IPS DF 6.9 (cell line): ENCODE measurements around the gene CACNA2D2.
A peak's percentile ranks its signal among the peaks of the same experiment; 100 is the strongest.

ENCODE experiments used
- DNase-seq: peaks from one replicate; pipeline ENCODE4 v3.0.0-alpha.2; 2013; ENCODE audit warnings: low read depth, low spot score
- H3K27ac ChIP-seq: one replicate; pipeline ENCODE4 v1.5.1; 2013; ENCODE audit warnings: low read length, control low read depth
- H3K27me3 ChIP-seq: 2 replicates; pipeline ENCODE4 v1.6.1; 2013; ENCODE audit warnings: mild to moderate bottlenecking, low read length; ENCODE audit not compliant: control insufficient read depth, insufficient read depth
- H3K36me3 ChIP-seq: 2 replicates; pipeline ENCODE4 v1.6.1; 2013; ENCODE audit warnings: low read length; ENCODE audit not compliant: control insufficient read depth, insufficient read depth
- H3K4me1 ChIP-seq: 2 replicates; pipeline ENCODE4 v1.6.1; 2013; ENCODE audit warnings: low read length; ENCODE audit not compliant: control insufficient read depth, insufficient read depth
- H3K4me3 ChIP-seq: 2 replicates; pipeline ENCODE4 v1.5.1; 2013; ENCODE audit warnings: mild to moderate bottlenecking, low read length
- H3K9me3 ChIP-seq: 2 replicates; pipeline ENCODE4 v1.6.1; 2013; ENCODE audit warnings: low read length, inconsistent platforms; ENCODE audit not compliant: control insufficient read depth, insufficient read depth
- WGBS: extraction: QIAGEN DNeasy Blood & Tissue Kit; methylation state at CpG from one replicate; pipeline ENCODE4 v1.1.7; 2013; ENCODE audit warnings: mixed read lengths, missing lambda C conversion rate; ENCODE audit not compliant: insufficient read length, insufficient coverage; 5-methylcytosine and 5-hydroxymethylcytosine counted together

CACNA2D2 gene

GRCh38 chr3:50425911-50426310, 77.5 kb downstream of the CACNA2D2 start:
- no peaks in the 10 kb centered on the region for H3K36me3 ChIP-seq
- no peak for DNase-seq
- no peak overlapping the region for H3K27ac ChIP-seq
- no peaks in the 10 kb centered on the region for H3K9me3 ChIP-seq
- no peaks in the 10 kb centered on the region for H3K27me3 ChIP-seq
- no peaks in the 10 kb centered on the region for H3K4me1 ChIP-seq
- no CpG with 5 or more reads among the region's 5 CpGs for WGBS
- no peak overlapping the region for H3K4me3 ChIP-seq

DNA sequence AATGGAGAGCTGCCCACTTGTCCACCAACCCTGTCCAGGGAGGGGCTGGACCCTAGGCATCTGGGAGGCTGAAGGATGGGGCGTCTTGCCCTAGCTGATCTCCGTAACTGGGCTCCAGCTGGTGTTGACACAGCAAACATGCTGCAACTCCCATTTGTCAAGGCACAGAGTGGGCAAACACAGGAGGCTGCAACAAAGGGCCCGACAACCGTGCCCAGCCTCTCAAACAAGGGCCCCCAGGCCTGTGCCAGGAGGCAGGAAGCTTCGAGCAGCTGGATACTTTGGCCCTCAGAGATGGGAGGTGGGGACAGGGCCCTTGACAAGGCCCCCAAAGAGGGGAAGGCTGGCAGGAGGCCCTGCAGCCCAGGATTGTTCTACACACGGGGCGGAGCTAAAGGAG, 79.9 kb downstream of the CACNA2D2 start:
- H3K36me3 ChIP-seq = no peaks in the 10 kb centered on the region
- no peak overlapping the region for H3K4me3 ChIP-seq
- WGBS = no CpG with 5 or more reads among the region's 7 CpGs
- H3K9me3 ChIP-seq = no peaks in the 10 kb centered on the region
- no peak overlapping the region for H3K27ac ChIP-seq
- no peaks in the 10 kb centered on the region for H3K27me3 ChIP-seq
- no peak for DNase-seq
- no peaks in the 10 kb centered on the region; the same call in 1 of the 2 replicates for H3K4me1 ChIP-seq

DNA sequence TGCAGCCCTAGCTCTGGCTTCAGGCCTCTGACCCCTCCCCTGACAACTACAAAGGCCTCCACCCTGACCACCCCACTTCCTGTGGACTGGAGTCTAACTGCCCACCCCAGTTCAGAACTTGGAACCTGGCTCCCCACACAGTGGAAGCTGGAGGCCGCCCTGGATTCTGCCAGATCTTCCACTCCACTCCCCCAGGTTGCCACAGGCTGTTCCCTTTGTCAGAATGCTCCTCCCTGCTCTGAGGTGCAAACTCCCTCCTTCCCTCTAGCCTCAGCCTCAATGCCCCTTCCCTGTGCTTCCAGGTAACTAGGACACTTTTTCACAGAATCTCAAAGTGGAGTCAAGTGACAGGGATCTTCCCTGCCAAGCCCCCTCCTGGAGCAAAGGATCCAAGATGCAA, 81.3 kb downstream of the CACNA2D2 start:
- H3K36me3 ChIP-seq = no peaks in the 10 kb centered on the region
- no peak overlapping the region for H3K4me3 ChIP-seq
- H3K27ac ChIP-seq = no peak overlapping the region
- H3K27me3 ChIP-seq = no peaks in the 10 kb centered on the region
- no peak for DNase-seq
- WGBS = no CpG with 5 or more reads among the region's 1 CpG
- H3K9me3 ChIP-seq = no peaks in the 10 kb centered on the region
- no peaks in the 10 kb centered on the region; the same call in 1 of the 2 replicates for H3K4me1 ChIP-seq

DNA sequence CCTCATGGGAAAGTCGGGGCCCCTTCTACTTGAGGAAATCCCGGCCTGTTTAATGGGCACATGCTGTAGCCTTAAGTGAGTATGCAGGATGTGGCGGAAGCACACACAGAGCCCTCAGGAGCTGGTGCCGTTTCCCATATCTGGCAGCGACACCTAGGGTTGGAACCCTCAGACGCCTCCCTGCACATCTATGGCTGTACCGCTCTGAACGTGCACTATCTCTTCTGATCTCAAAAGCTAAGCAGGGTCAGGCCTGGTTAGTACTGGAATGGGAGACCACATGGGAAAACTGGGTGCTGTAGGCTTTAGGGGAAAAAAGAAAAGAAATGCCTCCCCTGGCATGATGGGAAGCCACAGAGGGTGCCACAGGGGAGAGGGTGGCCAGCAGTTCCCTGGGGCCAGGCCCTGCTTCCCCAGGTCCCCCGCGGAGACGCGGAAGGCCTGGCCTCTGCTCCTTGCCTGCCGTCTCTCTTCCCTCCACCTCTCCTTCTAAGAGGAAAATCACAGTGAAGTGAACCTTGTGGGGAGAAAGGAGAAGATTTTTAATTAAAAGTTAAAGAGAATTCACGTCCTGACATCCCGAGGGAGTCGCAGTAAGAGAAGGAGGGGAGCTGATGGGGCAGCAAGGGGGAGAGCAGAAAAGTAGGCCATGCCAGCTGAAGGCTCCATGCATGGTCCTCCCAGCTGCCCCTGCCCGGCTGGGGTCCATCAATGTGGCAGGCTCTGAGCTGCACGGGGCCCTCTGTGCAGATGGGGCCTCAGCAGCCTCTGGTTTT, 83.7 kb downstream of the CACNA2D2 start:
- no peaks in the 10 kb centered on the region; the same call in 1 of the 2 replicates for H3K4me1 ChIP-seq
- H3K36me3 ChIP-seq = no peaks in the 10 kb centered on the region
- no peak overlapping the region for H3K27ac ChIP-seq
- H3K27me3 ChIP-seq = no peaks in the 10 kb centered on the region
- WGBS = no CpG with 5 or more reads among the region's 18 CpGs
- H3K9me3 ChIP-seq = no peaks in the 10 kb centered on the region
- no peak overlapping the region for H3K4me3 ChIP-seq
- DNase-seq = no peak

DNA sequence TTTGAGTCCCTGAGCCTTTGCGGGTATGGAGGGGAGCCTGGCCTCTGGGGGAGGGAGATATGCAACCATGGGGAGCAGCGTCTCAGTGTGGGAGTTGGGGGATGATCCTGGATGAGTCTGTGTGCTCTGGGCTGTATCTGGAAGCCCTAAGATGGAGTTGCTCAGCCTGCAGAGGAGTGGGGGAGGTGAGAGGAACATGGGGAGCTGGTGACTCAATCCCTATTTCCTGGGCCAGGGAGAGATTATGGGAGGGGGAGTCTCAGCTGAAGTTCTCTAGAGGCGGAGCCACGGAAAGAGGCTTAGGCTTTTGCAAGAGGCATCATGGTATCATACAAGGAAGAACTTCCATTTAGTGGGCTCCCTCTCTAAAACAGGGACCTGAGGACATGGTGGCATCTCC, 84.6 kb downstream of the CACNA2D2 start:
- Histone ChIP-seq H3K4me1 (no peaks in the 10 kb centered on the region; the same call in 1 of the 2 replicates), H3K9me3 (no peaks in the 10 kb centered on the region), H3K36me3 (no peaks in the 10 kb centered on the region), H3K27me3 (no peaks in the 10 kb centered on the region), H3K27ac (no peak overlapping the region), H3K4me3 (no peak overlapping the region)
- no CpG with 5 or more reads among the region's 4 CpGs for WGBS
- no peak for DNase-seq

GRCh38 chr3:50417637-50418033, 85.8 kb downstream of the CACNA2D2 start:
- no peaks in the 10 kb centered on the region for H3K27me3 ChIP-seq
- no peaks in the 10 kb centered on the region for H3K9me3 ChIP-seq
- no peaks in the 10 kb centered on the region for H3K36me3 ChIP-seq
- no peaks in the 10 kb centered on the region; the same call in 1 of the 2 replicates for H3K4me1 ChIP-seq
- WGBS = no CpG with 5 or more reads among the region's 4 CpGs
- DNase-seq = no peak
- no peak overlapping the region for H3K4me3 ChIP-seq
- no peak overlapping the region for H3K27ac ChIP-seq

DNA sequence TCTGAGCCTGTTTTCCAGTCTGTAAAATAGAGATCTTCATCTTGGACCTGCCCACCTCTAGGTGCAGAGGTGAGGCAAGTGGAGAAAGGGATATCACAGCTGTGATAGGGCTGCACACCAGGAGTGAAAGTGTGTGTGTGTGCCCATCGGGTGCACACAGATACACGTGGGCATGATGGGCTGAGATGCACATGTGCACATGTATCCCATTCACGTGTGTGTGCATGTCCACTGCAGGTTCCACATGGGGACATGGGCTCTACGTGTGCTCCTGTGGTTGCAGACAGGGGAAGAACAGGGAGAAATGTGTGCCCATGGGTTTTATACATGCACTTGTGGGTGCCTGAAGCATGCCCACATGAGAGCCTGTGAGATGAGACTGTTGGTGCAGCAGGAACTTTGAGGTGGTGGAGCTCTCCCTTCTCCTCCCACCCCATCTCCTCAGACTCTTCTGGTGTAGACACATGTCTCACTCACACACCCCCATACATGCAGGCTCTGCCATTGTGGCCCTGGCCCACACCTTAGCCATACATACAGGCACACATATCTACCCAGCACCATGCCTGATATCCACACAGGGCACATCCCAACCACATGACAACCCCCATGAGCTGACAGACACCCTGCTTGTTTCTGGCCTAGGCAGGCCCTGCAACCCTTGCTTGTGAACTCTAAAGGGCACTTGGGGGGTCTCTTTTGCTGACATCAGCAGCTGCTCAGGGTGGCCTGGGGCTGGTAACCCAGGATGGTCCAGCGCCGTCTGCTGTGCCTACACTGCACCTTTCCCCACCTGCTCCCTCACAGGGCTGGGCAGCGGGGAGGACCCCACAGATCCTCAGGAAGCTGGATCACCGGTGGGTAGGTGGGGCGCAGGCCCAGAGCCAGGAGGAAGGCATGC, 86.4 kb downstream of the CACNA2D2 start:
- H3K4me3 ChIP-seq = no peak overlapping the region

GRCh38 chr3:50415816-50416215, 87.6 kb downstream of the CACNA2D2 start:
- no peak overlapping the region for H3K4me3 ChIP-seq
- no CpG with 5 or more reads among the region's 5 CpGs for WGBS
- H3K27me3 ChIP-seq = no peaks in the 10 kb centered on the region
- no peaks in the 10 kb centered on the region for H3K9me3 ChIP-seq
- H3K4me1 ChIP-seq = no peaks in the 10 kb centered on the region; the same call in 1 of the 2 replicates
- H3K36me3 ChIP-seq = no peaks in the 10 kb centered on the region
- no peak for DNase-seq
- no peak overlapping the region for H3K27ac ChIP-seq

More for the DNA sequence above, 86.4 kb downstream of the CACNA2D2 start:
- H3K4me1 ChIP-seq = no peaks in the 10 kb centered on the region; the same call in 1 of the 2 replicates
- H3K27ac ChIP-seq = no peak overlapping the region
- no peaks in the 10 kb centered on the region for H3K9me3 ChIP-seq
- no CpG with 5 or more reads among the region's 9 CpGs for WGBS
- DNase-seq = no peak
- no peaks in the 10 kb centered on the region for H3K27me3 ChIP-seq
- no peaks in the 10 kb centered on the region for H3K36me3 ChIP-seq

DNA sequence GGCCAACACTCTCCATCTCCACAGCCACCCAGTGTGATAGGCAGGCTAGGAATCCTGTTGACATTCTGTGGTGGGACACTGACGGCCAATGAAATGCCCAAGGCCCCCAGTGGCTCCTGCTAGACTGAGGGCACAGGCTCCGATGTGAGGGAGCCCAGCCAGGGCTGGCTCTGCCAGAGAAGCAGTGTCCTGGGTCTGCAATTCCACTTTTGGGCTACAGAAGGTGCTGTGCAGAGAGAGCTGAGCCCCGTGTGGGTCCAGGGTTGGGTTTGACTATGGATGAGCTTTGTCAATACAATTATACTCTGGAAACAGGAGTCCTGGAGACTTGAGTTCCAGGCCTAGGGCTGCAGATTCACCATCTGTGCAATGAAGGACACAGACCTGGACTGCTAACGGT, 88.4 kb downstream of the CACNA2D2 start:
- Histone ChIP-seq H3K27ac (no peak overlapping the region), H3K9me3 (no peaks in the 10 kb centered on the region), H3K4me3 (no peak overlapping the region), H3K27me3 (no peaks in the 10 kb centered on the region), H3K4me1 (no peaks in the 10 kb centered on the region; the same call in 1 of the 2 replicates), H3K36me3 (no peaks in the 10 kb centered on the region)
- peak; percentile 4 for DNase-seq
- WGBS = no CpG with 5 or more reads among the region's 4 CpGs

- Histone ChIP-seq H3K4me1 (no peaks in the 10 kb centered on the region; the same call in 1 of the 2 replicates), H3K27me3 (no peaks in the 10 kb centered on the region), H3K4me3 (no peak overlapping the region), H3K9me3 (no peaks in the 10 kb centered on the region), H3K27ac (no peak overlapping the region), H3K36me3 (no peaks in the 10 kb centered on the region)
- no CpG with 5 or more reads among the region's 14 CpGs for WGBS
- no peak for DNase-seq
Measured at GRCh38 chr3:50414616-50415015, 88.8 kb downstream of the CACNA2D2 start.
